Caco-2 (cell line): ENCODE data around the gene TCN2. TPM values are rescaled to one million over a fixed set of nuclear protein-coding genes. Genes with fewer than 3 reads are reported as not detected.
"Not testable (repeated sequence)": the region's sequence is repeated elsewhere in the genome, so short reads cannot be mapped to it uniquely, and the experiment has no call there.

ENCODE experiments used
- BruUV-seq: library from RNA; stranded (reverse); fragments of 400-500 nt; replicated peaks from 2 replicates; lab custom pipeline; 2021; lab: Mats Ljungman, UMichigan
- CTCF ChIA-PET: fragments of 300-600 bp; sonication (Branson Sonifier 250); formaldehyde crosslinking; loops from one replicate; lab custom pipeline; 2022; ENCODE audit warnings: antibody characterized with exemption; lab: Charles Lee
- POLR2A ChIA-PET: fragments of 300-600 bp; sonication (Branson Sonifier 250); formaldehyde crosslinking; loops from one replicate; lab custom pipeline; 2022; ENCODE audit warnings: antibody characterized with exemption; lab: Charles Lee
- DNase-seq, 2 experiments: peaks; one replicate each; pipeline versions ENCODE4 v3.0.0 to v3.0.0-alpha.2; 2020 to 2022
- H3K27me3 ChIP-seq: replicated peaks from 2 replicates; pipeline ENCODE4 v1.6.0; 2011; ENCODE audit warnings: low read length; ENCODE audit not compliant: control insufficient read depth, insufficient read depth
- H3K36me3 ChIP-seq: 2 replicates; pipeline ENCODE4 v1.5.1; 2011; ENCODE audit warnings: low read length; ENCODE audit not compliant: control insufficient read depth, insufficient read depth
- H3K4me1 ChIP-seq: fragments of 250-450 bp; sonication (Bioruptor Pico); 2 replicates; pipeline ENCODE4 v1.5.1; 2020; ENCODE audit warnings: mild to moderate bottlenecking
- H3K4me3 ChIP-seq: 2 replicates; pipeline ENCODE4 v1.5.1; 2011; ENCODE audit warnings: low read depth, mild to moderate bottlenecking, control low read depth, low read length
- H3K9me3 ChIP-seq: fragments of 250-450 bp; sonication (Bioruptor Pico); 2 replicates; pipeline ENCODE4 v1.5.1; 2020; ENCODE audit warnings: mild to moderate bottlenecking, moderate library complexity
- H3K27ac Mint-ChIP-seq: one replicate; pipeline ENCODE4 v1.8.0; 2022; ENCODE audit warnings: mixed read lengths; ENCODE audit not compliant: unreplicated experiment
- H3K27me3 Mint-ChIP-seq: one replicate; pipeline ENCODE4 v1.8.0; 2022; ENCODE audit warnings: mixed read lengths; ENCODE audit not compliant: insufficient read depth, unreplicated experiment
- H3K36me3 Mint-ChIP-seq: one replicate; pipeline ENCODE4 v1.8.0; 2022; ENCODE audit warnings: mild to moderate bottlenecking, mixed read lengths; ENCODE audit not compliant: insufficient read depth, unreplicated experiment
- H3K4me1 Mint-ChIP-seq: one replicate; pipeline ENCODE4 v1.8.0; 2022; ENCODE audit warnings: low read depth, mixed read lengths; ENCODE audit not compliant: unreplicated experiment
- H3K4me3 Mint-ChIP-seq: one replicate; pipeline ENCODE4 v1.8.0; 2022; ENCODE audit warnings: mild to moderate bottlenecking, moderate library complexity, mixed read lengths; ENCODE audit not compliant: unreplicated experiment
- H3K9me3 Mint-ChIP-seq: one replicate; pipeline ENCODE4 v1.8.0; 2022; ENCODE audit warnings: mixed read lengths; ENCODE audit not compliant: unreplicated experiment
- intact Hi-C: fragments of 100-400 bp; cut with micrococcal nuclease; formaldehyde crosslinking; loops from one replicate; pipeline ENCODE4 v1.10.0; 2022; ENCODE audit not compliant: unreplicated experiment
- total RNA-seq: library from RNA; stranded (reverse); gene quantifications from 2 replicates; pipeline ENCODE4 v1.2.3, GENCODE V29; 2022
- TF ChIP-seq, protein P1 (sequence below), 2 experiments: fragments of 200-600 bp in 1 of 2; IDR thresholded peaks; 1 replicate in 1 of 2; 2 replicates in 1 of 2; pipeline versions ENCODE4 v1.5.1 to v1.8.0; 2011 to 2022; ENCODE audit warnings: antibody characterized with exemption in 1 of 2, control low read depth in 1 of 2, inconsistent platforms in 1 of 2, low read depth in 1 of 2, low read length in 1 of 2, mild to moderate bottlenecking in 1 of 2, moderate library complexity in 1 of 2; ENCODE audit not compliant: insufficient read depth in 1 of 2, severe bottlenecking in 1 of 2, unreplicated experiment in 1 of 2

Gene TCN2
- total RNA-seq, 1 experiment from 2014 or later: 13.8 TPM

DNA sequence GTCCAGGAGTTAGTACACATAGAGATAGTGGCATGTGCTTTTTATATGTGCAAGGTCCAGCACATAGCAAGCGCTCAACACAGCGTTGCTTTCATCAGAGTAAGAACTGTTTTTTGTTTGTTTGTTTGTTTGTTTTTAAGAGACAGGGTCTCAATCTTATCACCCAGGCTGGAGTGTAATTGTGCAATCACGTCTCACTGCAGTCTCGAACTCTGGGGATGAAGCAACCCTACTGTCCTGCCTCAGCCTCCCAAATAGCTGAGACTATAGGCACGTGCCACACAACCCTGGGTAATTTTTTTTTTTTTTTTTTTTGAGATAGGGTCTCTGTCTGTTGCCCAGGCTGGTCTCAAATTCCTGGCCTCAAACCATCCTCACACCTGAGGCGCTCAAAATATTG is 10.8 kb downstream of the TCN2 start:
- TF ChIP-seq, protein P1, sequence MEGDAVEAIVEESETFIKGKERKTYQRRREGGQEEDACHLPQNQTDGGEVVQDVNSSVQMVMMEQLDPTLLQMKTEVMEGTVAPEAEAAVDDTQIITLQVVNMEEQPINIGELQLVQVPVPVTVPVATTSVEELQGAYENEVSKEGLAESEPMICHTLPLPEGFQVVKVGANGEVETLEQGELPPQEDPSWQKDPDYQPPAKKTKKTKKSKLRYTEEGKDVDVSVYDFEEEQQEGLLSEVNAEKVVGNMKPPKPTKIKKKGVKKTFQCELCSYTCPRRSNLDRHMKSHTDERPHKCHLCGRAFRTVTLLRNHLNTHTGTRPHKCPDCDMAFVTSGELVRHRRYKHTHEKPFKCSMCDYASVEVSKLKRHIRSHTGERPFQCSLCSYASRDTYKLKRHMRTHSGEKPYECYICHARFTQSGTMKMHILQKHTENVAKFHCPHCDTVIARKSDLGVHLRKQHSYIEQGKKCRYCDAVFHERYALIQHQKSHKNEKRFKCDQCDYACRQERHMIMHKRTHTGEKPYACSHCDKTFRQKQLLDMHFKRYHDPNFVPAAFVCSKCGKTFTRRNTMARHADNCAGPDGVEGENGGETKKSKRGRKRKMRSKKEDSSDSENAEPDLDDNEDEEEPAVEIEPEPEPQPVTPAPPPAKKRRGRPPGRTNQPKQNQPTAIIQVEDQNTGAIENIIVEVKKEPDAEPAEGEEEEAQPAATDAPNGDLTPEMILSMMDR (IDR thresholded peaks at IDR 0.05; ENCODE audit: insufficient read depth in 1 of 2, low read depth in 1 of 2, low read length in 1 of 2, severe bottlenecking in 1 of 2, unreplicated experiment in 1 of 2): no peak
- no peaks in the 10 kb centered on the region for H3K27me3 Mint-ChIP-seq
- no peaks in the 10 kb centered on the region for H3K4me1 Mint-ChIP-seq
- H3K27ac Mint-ChIP-seq: no peak overlapping the region
- intact Hi-C loops: no loop called here
- H3K4me3 Mint-ChIP-seq: no peak overlapping the region
- H3K36me3 Mint-ChIP-seq: no peaks in the 10 kb centered on the region
- H3K9me3 Mint-ChIP-seq: no peaks in the 10 kb centered on the region
- Histone ChIP-seq H3K4me3 (no peak overlapping the region), H3K4me1 (no peaks in the 10 kb centered on the region), H3K9me3 (no peaks in the 10 kb centered on the region), H3K36me3 (no peaks in the 10 kb centered on the region), H3K27me3 (no peaks in the 10 kb centered on the region)
- DNase-seq: no peak
- ChIA-PET CTCF (interaction anchor here (1.6 kb wide), 1 partner anchor 11 kb away, joined by 3 read pairs; the partner anchor contains the start of gene TCN2), POLR2A (no interaction called here)
- no TSS peak for BruUV-seq

DNA sequence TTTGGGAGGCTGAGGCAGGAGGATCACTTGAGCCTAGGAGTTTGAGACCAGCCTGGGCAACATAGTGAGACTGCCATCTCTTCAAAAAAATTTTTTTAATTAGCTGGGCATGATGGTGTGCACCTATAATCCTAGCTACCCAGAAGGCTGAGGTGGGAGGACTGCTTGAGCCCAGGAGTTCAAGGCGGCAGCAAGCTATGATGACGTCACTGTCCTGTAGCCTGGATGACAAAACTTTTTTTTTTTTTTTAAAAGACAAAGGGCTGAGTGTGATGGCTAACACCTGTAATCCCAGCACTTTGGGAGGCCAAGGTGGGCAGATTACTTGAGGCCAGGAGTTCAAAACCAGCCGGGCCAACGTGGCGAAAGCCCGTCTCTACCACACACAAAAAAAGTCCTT is 12.9 kb downstream of the TCN2 start:
- intact Hi-C loops, H3K36me3 ChIP-seq, H3K27ac Mint-ChIP-seq, H3K4me1 ChIP-seq, H3K4me3 ChIP-seq, H3K9me3 Mint-ChIP-seq, H3K4me3 Mint-ChIP-seq, H3K27me3 Mint-ChIP-seq, H3K9me3 ChIP-seq, H3K27me3 ChIP-seq, BruUV-seq, H3K4me1 Mint-ChIP-seq, H3K36me3 Mint-ChIP-seq, DNase-seq: not testable (repeated sequence)
- ChIA-PET POLR2A (interaction anchor here (1.2 kb wide), 1 partner anchor 13 kb away, joined by 8 read pairs; the partner anchor contains the start of gene TCN2), CTCF (interaction anchor here (0.6 to 1.4 kb wide), 2 partner anchors 15 to 47 kb away, joined by 3 to 6 read pairs; no protein-coding TSS in a partner anchor)

DNA sequence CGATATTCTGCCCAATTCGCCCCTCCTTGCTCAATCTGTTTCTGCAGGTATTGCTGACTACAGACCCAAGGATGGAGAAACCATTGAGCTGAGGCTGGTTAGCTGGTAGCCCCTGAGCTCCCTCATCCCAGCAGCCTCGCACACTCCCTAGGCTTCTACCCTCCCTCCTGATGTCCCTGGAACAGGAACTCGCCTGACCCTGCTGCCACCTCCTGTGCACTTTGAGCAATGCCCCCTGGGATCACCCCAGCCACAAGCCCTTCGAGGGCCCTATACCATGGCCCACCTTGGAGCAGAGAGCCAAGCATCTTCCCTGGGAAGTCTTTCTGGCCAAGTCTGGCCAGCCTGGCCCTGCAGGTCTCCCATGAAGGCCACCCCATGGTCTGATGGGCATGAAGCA is 19.4 kb downstream of the TCN2 start:
- H3K36me3 Mint-ChIP-seq: no peaks in the 10 kb centered on the region
- Histone ChIP-seq H3K36me3 (no peaks in the 10 kb centered on the region), H3K4me3 (no peak overlapping the region), H3K4me1 (no peaks in the 10 kb centered on the region), H3K9me3 (no peaks in the 10 kb centered on the region), H3K27me3 (no peaks in the 10 kb centered on the region)
- POLR2A ChIA-PET: no interaction called here
- peaks cover 7% of the 10 kb centered on the region for H3K9me3 Mint-ChIP-seq
- H3K4me1 Mint-ChIP-seq: no peaks in the 10 kb centered on the region
- no peaks in the 10 kb centered on the region for H3K27me3 Mint-ChIP-seq
- no peak for DNase-seq
- no peak overlapping the region for H3K27ac Mint-ChIP-seq
- TF ChIP-seq, protein P1 (IDR thresholded peaks at IDR 0.05; ENCODE audit: insufficient read depth in 1 of 2, low read depth in 1 of 2, low read length in 1 of 2, severe bottlenecking in 1 of 2, unreplicated experiment in 1 of 2): peak in 1 of 2 experiments; percentile 31
- CTCF ChIA-PET: interaction anchor here (0.5 to 1.2 kb wide), 5 partner anchors 8 to 156 kb away, joined by 3 to 4 read pairs (median 3); partner anchors contain the start of genes SLC35E4 and TCN2
- intact Hi-C loops: no loop called here
- no peak overlapping the region for H3K4me3 Mint-ChIP-seq
- BruUV-seq: no TSS peak
